Lower leg skin (tissue), 3 donors: ENCODE results near the gene TM9SF2.

Source experiments
- CTCF ChIP-seq, 3 donors: fragments of 450-650 bp; IDR thresholded peaks; one replicate each; pipeline ENCODE4 v1.5.1; 2016; ENCODE audit warnings: antibody characterized with exemption in 3 of 3, mild to moderate bottlenecking in 3 of 3, moderate library complexity in 2 of 3
- POLR2A ChIP-seq, 2 donors: fragments of 450-650 bp; IDR thresholded peaks; one replicate each; pipeline ENCODE4 v1.6.1; 2016 to 2017; ENCODE audit warnings: antibody characterized with exemption in 2 of 2, mild to moderate bottlenecking in 1 of 2, moderate library complexity in 1 of 2

GRCh38 chr13:99558570-99559180, 57.4 kb downstream of the TM9SF2 start:
- no peak for TF ChIP-seq CTCF (IDR thresholded peaks at IDR 0.05)
- TF ChIP-seq POLR2A (IDR thresholded peaks at IDR 0.05): no peak
